A204.1 (cell line): ENCODE data around the gene CTNNA3.
"Not testable (repeated sequence)": the region's sequence is repeated elsewhere in the genome, so short reads cannot be mapped to it uniquely, and the experiment has no call there.

Experiments used
- FAIRE-seq: peaks from 2 replicates; lab custom pipeline; 2012; peaks lifted over from hg19 to GRCh38; lab: Jason Lieb, UNC

The CTNNA3 gene

GRCh38 chr10:67696029-67696428, at the start of gene CTNNA3:
Gene CTNNA3, minus strand, starts transcription at chr10:67696195.
- no peak for FAIRE-seq

GRCh38 chr10:67735430-67735829, 39.4 kb upstream of the CTNNA3 start:
- no peak for FAIRE-seq

- no peak for FAIRE-seq
Measured at GRCh38 chr10:67733511-67733910, 37.5 kb upstream of the CTNNA3 start.

- no peak for FAIRE-seq
Measured at GRCh38 chr10:67725567-67725966, 29.6 kb upstream of the CTNNA3 start.

- FAIRE-seq: no peak
Measured at GRCh38 chr10:67723601-67724000, 27.6 kb upstream of the CTNNA3 start.

- no peak for FAIRE-seq
Measured at GRCh38 chr10:67722113-67722512, 26.1 kb upstream of the CTNNA3 start.

GRCh38 chr10:67716455-67716854, 20.5 kb upstream of the CTNNA3 start:
- not testable (repeated sequence) for FAIRE-seq

- no peak for FAIRE-seq
Measured at GRCh38 chr10:67705921-67706320, 9.9 kb upstream of the CTNNA3 start.

- not testable (repeated sequence) for FAIRE-seq
Measured at GRCh38 chr10:67699613-67700270, 3.7 kb upstream of the CTNNA3 start.

- no peak for FAIRE-seq
Measured at GRCh38 chr10:67698164-67698563, 2.2 kb upstream of the CTNNA3 start.

GRCh38 chr10:67697724-67698131, 1.7 kb upstream of the CTNNA3 start:
- FAIRE-seq: peak; percentile 86

- no peak for FAIRE-seq
Measured at GRCh38 chr10:67696679-67697078, 684 bp upstream of the CTNNA3 start.

- no peak for FAIRE-seq
Measured at GRCh38 chr10:67695555-67695954, 440 bp downstream of the CTNNA3 start.

- not testable (repeated sequence) for FAIRE-seq
Measured at GRCh38 chr10:67691861-67692260, 4.1 kb downstream of the CTNNA3 start.

GRCh38 chr10:67690540-67690939, 5.5 kb downstream of the CTNNA3 start:
- FAIRE-seq: not testable (repeated sequence)

GRCh38 chr10:67684140-67684539, 11.9 kb downstream of the CTNNA3 start:
- FAIRE-seq: not testable (repeated sequence)

GRCh38 chr10:67678335-67678974, 17.5 kb downstream of the CTNNA3 start:
- FAIRE-seq: no peak

- FAIRE-seq: no peak
Measured at GRCh38 chr10:67676208-67676825, 19.7 kb downstream of the CTNNA3 start.

- no peak for FAIRE-seq
Measured at GRCh38 chr10:67670401-67670800, 25.6 kb downstream of the CTNNA3 start.

GRCh38 chr10:67669978-67670377, 26.0 kb downstream of the CTNNA3 start:
- FAIRE-seq: no peak

- FAIRE-seq: no peak
Measured at GRCh38 chr10:67668448-67668847, 27.5 kb downstream of the CTNNA3 start.

GRCh38 chr10:67667035-67667425, 29.0 kb downstream of the CTNNA3 start:
- FAIRE-seq: no peak

- peak; percentile 94 for FAIRE-seq
Measured at GRCh38 chr10:67666416-67667034, 29.5 kb downstream of the CTNNA3 start.
